HG03108 (cell line): ENCODE results near the gene GART.

Experiments
- ATAC-seq: cut with Tn5 transposase; IDR thresholded peaks from one replicate; pipeline ENCODE4 v1.9.1; 2021; ENCODE audit warnings: moderate library complexity; ENCODE audit not compliant: unreplicated experiment

GART gene

GRCh38 chr21:33554236-33554981 lies 12.5 kb upstream of the GART start:
- no peak for ATAC-seq

GRCh38 chr21:33552999-33553598 lies 11.2 kb upstream of the GART start:
- no peak for ATAC-seq

DNA sequence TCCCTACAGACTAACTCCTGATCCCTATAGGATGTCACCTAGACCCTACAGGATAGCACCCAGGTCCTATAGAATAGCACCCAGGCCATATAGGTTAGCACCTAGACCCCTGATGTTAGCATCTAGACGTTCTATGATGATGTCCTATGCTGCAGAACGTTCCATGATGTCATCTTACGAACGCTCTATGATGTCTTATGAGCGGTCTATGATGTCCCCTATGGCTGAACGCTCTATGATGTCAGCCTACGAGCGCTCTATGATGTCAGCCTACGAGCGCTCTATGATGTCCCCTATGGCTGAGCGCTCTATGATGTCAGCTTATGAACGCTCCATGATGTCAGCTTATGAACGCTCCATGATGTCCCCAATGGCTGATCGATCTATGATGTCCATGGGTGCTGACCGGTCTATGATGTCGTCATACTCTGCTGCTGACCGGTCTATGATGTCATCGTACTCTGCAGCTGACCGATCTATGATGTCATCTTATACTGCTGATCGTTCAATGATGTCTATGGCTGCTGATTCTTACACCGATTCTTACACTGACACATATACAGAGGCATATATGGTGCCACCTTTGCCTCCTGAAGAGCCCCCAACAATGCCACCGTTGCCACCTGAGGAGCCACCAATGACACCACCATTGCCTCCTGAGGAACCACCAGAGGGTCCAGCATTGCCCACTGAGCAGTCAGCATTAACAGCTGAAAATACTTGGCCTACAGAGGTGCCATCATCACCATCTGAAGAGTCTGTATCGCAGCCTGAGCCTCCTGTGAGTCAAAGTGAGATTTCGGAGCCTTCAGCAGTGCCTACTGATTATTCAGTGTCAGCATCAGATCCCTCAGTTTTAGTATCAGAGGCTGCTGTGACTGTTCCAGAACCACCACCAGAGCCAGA lies 10.4 kb upstream of the GART start:
- no peak for ATAC-seq

- ATAC-seq: no peak
Observed at GRCh38 chr21:33551664-33552063, 9.7 kb upstream of the GART start.

DNA sequence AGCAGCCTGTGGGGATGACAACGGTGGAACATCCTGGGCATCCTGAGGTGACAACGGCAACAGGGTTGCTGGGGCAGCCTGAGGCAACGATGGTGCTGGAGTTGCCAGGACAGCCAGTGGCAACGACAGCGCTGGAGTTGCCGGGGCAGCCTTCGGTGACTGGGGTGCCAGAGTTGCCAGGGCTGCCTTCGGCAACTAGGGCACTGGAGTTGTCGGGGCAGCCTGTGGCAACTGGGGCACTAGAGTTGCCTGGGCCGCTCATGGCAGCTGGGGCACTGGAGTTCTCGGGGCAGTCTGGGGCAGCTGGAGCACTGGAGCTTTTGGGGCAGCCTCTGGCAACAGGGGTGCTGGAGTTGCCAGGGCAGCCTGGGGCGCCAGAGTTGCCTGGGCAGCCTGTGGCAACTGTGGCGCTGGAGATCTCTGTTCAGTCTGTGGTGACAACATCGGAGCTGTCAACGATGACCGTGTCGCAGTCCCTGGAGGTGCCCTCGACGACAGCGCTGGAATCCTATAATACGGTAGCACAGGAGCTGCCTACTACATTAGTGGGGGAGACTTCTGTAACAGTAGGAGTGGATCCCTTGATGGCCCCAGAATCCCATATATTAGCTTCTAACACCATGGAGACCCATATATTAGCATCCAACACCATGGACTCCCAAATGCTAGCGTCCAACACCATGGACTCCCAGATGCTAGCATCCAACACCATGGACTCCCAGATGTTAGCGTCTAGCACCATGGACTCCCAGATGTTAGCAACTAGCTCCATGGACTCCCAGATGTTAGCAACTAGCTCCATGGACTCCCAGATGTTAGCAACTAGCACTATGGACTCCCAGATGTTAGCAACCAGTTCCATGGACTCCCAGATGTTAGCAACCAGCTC lies 9.1 kb upstream of the GART start:
- ATAC-seq: no peak

GRCh38 chr21:33549848-33550771 lies 8.2 kb upstream of the GART start:
- no peak for ATAC-seq

GRCh38 chr21:33546086-33546485 lies 4.2 kb upstream of the GART start:
- no peak for ATAC-seq

- ATAC-seq: no peak
Observed at GRCh38 chr21:33544451-33545195, 2.7 kb upstream of the GART start.

DNA sequence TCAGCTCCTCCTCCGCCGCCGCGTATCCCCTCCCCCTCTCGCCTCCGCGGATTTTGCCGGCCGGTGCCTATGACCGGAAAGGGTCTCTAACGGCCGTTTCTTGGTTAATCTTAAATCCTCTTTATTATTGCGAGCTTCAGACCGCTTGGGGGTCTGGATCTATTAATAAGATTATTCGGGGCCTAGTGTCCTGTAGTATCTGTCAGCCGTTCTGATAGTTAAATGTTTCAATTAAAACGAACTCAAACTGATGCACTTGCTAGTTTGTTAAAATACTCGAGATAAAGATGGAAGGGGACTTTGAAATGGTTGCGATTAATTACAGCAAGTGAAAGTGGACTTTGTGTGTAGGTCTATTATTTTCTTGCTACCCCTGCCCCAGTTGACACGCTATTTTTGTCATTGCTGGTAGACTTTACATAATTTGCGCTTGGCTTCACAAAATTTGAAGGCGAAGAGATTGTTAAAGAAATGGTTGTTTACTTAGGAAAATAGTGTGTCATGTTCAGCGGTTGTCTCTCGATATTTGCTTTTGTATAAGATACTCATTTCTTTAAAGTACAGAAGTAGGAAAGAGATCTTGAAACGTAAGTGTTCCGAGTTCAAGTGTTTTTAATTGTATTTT lies 1.7 kb upstream of the GART start:
- ATAC-seq: no peak

DNA sequence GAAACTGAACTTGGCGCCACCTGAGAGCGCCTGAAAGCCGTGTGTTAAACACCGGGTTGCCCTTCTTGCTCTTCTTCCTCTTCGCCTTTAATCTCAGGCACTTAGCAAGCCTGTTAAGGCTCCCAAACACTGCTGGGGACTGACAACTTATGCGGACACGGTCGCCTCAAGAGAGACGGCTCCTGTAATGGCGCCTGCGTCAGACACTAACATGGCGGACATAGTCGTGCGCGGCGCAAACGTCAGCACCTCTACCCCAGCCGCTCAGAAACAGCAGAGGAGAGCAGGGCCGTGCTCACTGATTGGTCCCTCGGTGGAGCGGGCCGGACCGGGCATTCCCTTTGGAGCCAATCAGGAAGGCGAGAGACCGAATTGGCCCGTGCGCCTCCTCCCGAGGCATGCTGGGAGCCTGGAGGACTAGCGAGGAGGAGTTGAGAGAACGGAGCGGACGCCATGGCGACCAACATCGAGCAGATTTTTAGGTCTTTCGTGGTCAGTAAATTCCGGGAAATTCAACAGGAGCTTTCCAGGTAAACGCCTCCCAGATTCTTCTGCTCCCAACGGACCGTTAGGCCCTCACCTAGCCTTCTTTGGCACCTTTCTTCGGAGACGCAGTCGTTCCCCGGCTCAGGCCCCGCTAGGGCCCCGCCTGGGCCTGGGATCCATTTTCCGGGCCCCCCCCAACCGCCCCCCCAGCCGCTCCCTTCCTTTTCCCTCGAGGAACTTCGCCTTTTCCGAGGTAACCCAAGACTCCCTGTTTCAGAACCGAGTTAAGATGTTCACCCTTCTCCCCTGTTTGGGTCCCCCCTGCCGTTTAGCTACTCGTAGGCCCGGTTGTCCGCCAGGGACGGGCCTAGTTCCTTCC lies 955 bp upstream of the GART start, which contains the start of gene SON:
TSS of gene SON (plus strand) at position 399 of the 865 bp plus-strand sequence. CDS start at position 454, 55 bp downstream.
- ATAC-seq: peak; percentile 92

DNA sequence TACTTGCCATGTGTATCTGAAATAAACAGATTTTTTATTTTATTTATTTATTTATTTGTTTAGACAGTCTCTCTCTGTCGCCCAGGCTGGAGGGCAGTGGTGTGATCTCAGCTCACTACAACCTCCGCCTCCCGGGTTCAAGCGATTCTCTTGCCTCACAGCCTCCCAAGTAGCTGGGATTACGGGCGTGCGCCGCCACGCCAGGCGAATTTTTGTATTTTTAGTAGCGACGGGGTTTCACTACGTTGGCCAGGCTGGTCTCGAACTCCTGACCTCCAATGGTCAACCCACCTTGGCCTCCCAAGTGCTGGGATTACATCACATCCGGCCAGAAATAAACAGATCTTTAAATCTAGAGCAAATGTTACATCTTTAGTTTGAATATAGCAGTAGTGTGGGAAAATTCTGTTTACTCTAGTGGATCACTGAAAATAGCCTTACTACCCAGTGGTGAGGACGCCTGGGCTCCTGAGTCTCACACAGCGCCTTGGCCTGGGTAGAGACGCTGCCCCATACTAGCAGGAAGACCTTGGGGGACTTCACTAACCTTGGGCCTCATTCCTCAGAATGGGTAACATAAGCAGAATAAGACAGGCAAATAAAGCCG lies 709 bp downstream of the GART start:
- ATAC-seq: no peak

DNA sequence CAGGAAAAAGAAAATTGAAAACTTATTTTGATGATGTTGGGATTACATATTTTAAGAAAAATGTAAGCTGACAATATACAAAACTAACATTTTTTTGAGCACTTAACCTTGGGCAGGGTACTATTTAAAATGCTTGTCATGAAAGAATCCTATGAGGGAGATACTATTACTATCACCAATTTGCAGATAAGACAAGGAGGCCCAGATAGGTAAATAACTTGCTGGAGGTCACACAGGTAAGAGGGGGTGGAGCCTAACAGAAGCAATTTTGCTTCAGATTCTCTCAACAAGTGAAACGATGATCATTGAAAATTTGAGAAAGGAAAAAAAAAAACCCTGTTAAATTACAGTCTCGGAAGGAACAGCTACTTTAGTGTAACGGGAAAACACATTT lies 1.2 kb downstream of the GART start:
- ATAC-seq: no peak

GRCh38 chr21:33539616-33540015 lies 2.3 kb downstream of the GART start:
- ATAC-seq: no peak

DNA sequence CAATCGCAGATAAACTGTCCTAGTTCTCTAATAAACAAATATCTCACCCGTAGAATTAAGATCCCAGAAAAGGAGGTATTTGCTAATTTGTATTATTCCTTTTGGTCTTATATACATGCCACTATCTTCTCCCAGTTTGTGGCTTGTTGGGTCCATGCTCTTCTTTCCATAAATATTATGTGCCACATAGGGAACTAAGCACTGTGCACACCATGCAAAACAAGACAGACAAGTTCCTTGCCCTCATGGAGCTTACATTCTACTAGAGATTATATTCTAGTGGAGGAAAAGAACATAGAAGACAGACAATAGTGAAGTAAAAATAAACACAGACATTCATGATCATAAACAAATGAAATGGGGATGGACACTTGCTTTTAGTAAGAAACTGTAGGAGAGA lies 4.7 kb downstream of the GART start:
- ATAC-seq: no peak

GRCh38 chr21:33531007-33531406 lies 10.9 kb downstream of the GART start:
- ATAC-seq: no peak

DNA sequence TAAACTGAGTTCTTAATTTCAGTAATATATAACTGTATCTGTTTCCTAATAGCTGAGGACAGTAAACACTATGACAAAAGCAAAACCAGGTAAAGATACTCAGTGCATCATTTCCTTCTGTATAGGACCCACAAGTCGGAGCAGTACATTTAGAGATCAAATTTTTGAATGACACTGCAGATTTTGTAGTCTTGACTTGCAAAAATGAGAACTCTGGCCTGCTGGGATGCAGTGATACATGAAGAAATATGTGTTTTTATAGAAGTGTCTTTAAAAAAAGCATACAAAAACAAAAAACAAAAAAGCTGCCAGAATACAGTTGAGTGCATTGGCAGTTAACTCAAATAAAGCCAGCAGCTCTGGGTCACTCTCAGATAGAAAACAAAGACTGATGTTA lies 19.0 kb downstream of the GART start:
- no peak for ATAC-seq

GRCh38 chr21:33522297-33522952 lies 19.5 kb downstream of the GART start:
- ATAC-seq: no peak
